HepG2 (cell line): ENCODE results near the gene PIK3CD. TPM values are rescaled to one million over a fixed set of nuclear protein-coding genes. Genes with fewer than 3 reads are reported as not detected.

ENCODE experiments used
- ATAC-seq: fragments of 200-7000 bp; cut with Tn5 transposase; 3 replicates; pipeline ENCODE4 v1.9.1; 2020; ENCODE audit warnings: mild to moderate bottlenecking, moderate library complexity
- BruUV-seq: library from RNA; stranded (reverse); fragments of 400-500 nt; replicated peaks from 2 replicates; lab custom pipeline; 2021; lab: Mats Ljungman, UMichigan
- CTCF ChIA-PET: fragments of 300-600 bp; formaldehyde crosslinking; extraction: SDS; loops from one replicate; lab custom pipeline; 2021; ENCODE audit warnings: low total read pairs, inconsistent platforms, low intra/inter-chr PET ratio; lab: Yijun Ruan, JAX
- POLR2A ChIA-PET: fragments of 350-600 bp; sonication (Branson Sonifier 250); formaldehyde crosslinking; loops from one replicate; lab custom pipeline; 2020; ENCODE audit warnings: antibody characterized with exemption, inconsistent platforms; lab: Yijun Ruan, JAX
- DNase-seq: peaks from one replicate; pipeline ENCODE4 v3.0.0-alpha.2; 2015; ENCODE audit warnings: low spot score
- FAIRE-seq: peaks from 3 replicates; lab custom pipeline; 2011; peaks lifted over from hg19 to GRCh38; lab: Jason Lieb, UNC
- H2AFZ ChIP-seq: one replicate; pipeline ENCODE4 v1.6.1; 2011; ENCODE audit warnings: low read length, inconsistent platforms
- H3K27ac ChIP-seq: fragments of 300-600 bp; 3 replicates; pipeline ENCODE4 v1.8.0; 2011; ENCODE audit warnings: mixed run types, mild to moderate bottlenecking, mixed read lengths, low read length, inconsistent platforms; ENCODE audit not compliant: insufficient read depth; ENCODE audit errors: extremely low read length
- H3K27me3 ChIP-seq, 2 experiments: fragments of 200-600 bp in 1 of 2; 2 replicates in 1 of 2; 3 replicates in 1 of 2; pipeline versions ENCODE4 v1.6.0 to v1.8.0; 2011; ENCODE audit warnings: low read length in 2 of 2, mild to moderate bottlenecking in 2 of 2, moderate library complexity in 2 of 2, inconsistent platforms in 1 of 2; ENCODE audit not compliant: insufficient read depth in 2 of 2, control insufficient read depth in 1 of 2
- H3K36me3 ChIP-seq, 2 experiments: fragments of 200-600 bp in 1 of 2; replicated peaks in 1 of 2; 2 replicates in 1 of 2; 3 replicates in 1 of 2; pipeline versions ENCODE4 v1.5.1 to v1.8.0; 2011; ENCODE audit warnings: low read length in 2 of 2, inconsistent platforms in 1 of 2; ENCODE audit not compliant: insufficient read depth in 2 of 2, control insufficient read depth in 1 of 2
- H3K4me1 ChIP-seq: 2 replicates; pipeline ENCODE4 v1.5.1; 2012; ENCODE audit warnings: low read length, inconsistent platforms; ENCODE audit not compliant: insufficient read depth
- H3K4me2 ChIP-seq: 2 replicates; pipeline ENCODE4 v1.6.0; 2011; ENCODE audit warnings: low read depth, low read length, inconsistent platforms
- H3K4me3 ChIP-seq, 3 experiments: fragments of 200-600 bp in 1 of 3; sonication (generic), shearing (Covaris generic) in 1 of 3; replicated peaks in 1 of 3; 2 replicates each; pipeline ENCODE4 v1.5.1; 2011 to 2016; ENCODE audit warnings: low read length in 3 of 3, inconsistent platforms in 2 of 3, low read depth in 2 of 3, mild to moderate bottlenecking in 2 of 3, control low read depth in 1 of 3, mixed read lengths in 1 of 3; ENCODE audit not compliant: insufficient read depth in 1 of 3
- H3K79me2 ChIP-seq: one replicate; pipeline ENCODE4 v1.6.1; 2011; ENCODE audit warnings: low read length, inconsistent platforms; ENCODE audit not compliant: insufficient read depth
- H3K9ac ChIP-seq: 2 replicates; pipeline ENCODE4 v1.6.0; 2011; ENCODE audit warnings: mild to moderate bottlenecking, low read depth, low read length, inconsistent platforms; ENCODE audit not compliant: insufficient read depth
- H3K9me3 ChIP-seq: 2 replicates; pipeline ENCODE4 v1.5.1; 2012; ENCODE audit warnings: mild to moderate bottlenecking, low read length
- H4K20me1 ChIP-seq: 2 replicates; pipeline ENCODE4 v1.6.0; 2011; ENCODE audit warnings: inconsistent platforms, mild to moderate bottlenecking, low read length, moderate library complexity; ENCODE audit not compliant: insufficient read depth
- AFF4 ChIP-seq: sonication (generic); formaldehyde crosslinking; IDR thresholded peaks from 2 replicates; pipeline ENCODE4 v1.4.0; 2020; ENCODE audit warnings: missing genetic modification reagents
- ASH2L ChIP-seq: fragments of 300-600, 200-600 bp; sonication (generic); IDR thresholded peaks from 2 replicates; pipeline ENCODE4 v1.7.0; 2017; ENCODE audit warnings: low read depth, mild to moderate bottlenecking, moderate library complexity, mixed read lengths, low read length; ENCODE audit not compliant: insufficient read length
- CENPBD1 ChIP-seq: sonication (generic); formaldehyde crosslinking; IDR thresholded peaks from 2 replicates; pipeline ENCODE4 v1.8.0; 2022; ENCODE audit warnings: missing genetic modification reagents, low read depth, mild to moderate bottlenecking, borderline replicate concordance
- CHD4 ChIP-seq: fragments of 200-600 bp; sonication (generic); IDR thresholded peaks from 2 replicates; pipeline ENCODE4 v1.7.0; 2017; ENCODE audit warnings: mild to moderate bottlenecking, low read length, borderline replicate concordance
- CREB3 ChIP-seq: sonication (generic); formaldehyde crosslinking; IDR thresholded peaks from 2 replicates; pipeline ENCODE4 v1.5.0; 2020; ENCODE audit warnings: missing genetic modification reagents
- NPAS2 ChIP-seq: sonication (generic); formaldehyde crosslinking; IDR thresholded peaks from 2 replicates; pipeline ENCODE4 v1.8.0; 2022; ENCODE audit warnings: mild to moderate bottlenecking, missing genetic modification reagents, borderline replicate concordance
- PTBP1 ChIP-seq: fragments of 200-400 bp; formaldehyde crosslinking; IDR thresholded peaks from 2 replicates; pipeline ENCODE4 v1.6.1; 2018; ENCODE audit warnings: low read length, low read depth; ENCODE audit not compliant: poor library complexity, severe bottlenecking
- SNAPC5 ChIP-seq: sonication (generic); formaldehyde crosslinking; IDR thresholded peaks from 2 replicates; pipeline ENCODE4 v1.8.1; 2023; ENCODE audit warnings: mild to moderate bottlenecking, missing genetic modification reagents, borderline replicate concordance
- ZNF17 ChIP-seq: sonication (generic); formaldehyde crosslinking; IDR thresholded peaks from 2 replicates; pipeline ENCODE4 v1.5.0; 2020; ENCODE audit warnings: mild to moderate bottlenecking, missing genetic modification reagents
- ZNF263 ChIP-seq: sonication (generic); formaldehyde crosslinking; IDR thresholded peaks from 2 replicates; pipeline ENCODE4 v1.4.0; 2020; ENCODE audit warnings: missing genetic modification reagents
- ZNF317 ChIP-seq: sonication (generic); formaldehyde crosslinking; IDR thresholded peaks from 2 replicates; pipeline ENCODE4 v1.5.0; 2020; ENCODE audit warnings: mild to moderate bottlenecking, missing genetic modification reagents
- ZNF550 ChIP-seq: sonication (generic); formaldehyde crosslinking; IDR thresholded peaks from 2 replicates; pipeline ENCODE4 v1.4.0; 2020; ENCODE audit warnings: mild to moderate bottlenecking, missing genetic modification reagents, borderline replicate concordance
- ZNF597 ChIP-seq: sonication (generic); formaldehyde crosslinking; IDR thresholded peaks from 2 replicates; pipeline ENCODE4 v1.5.0; 2020; ENCODE audit warnings: missing genetic modification reagents
- ZNF629 ChIP-seq: sonication (generic); formaldehyde crosslinking; conservative IDR thresholded peaks from 2 replicates; pipeline ENCODE4 v1.5.0; 2020; ENCODE audit warnings: missing genetic modification reagents
- ZNF660 ChIP-seq: sonication (generic); formaldehyde crosslinking; IDR thresholded peaks from 2 replicates; pipeline ENCODE4 v1.5.1; 2020; ENCODE audit warnings: mild to moderate bottlenecking, low read depth, missing genetic modification reagents, borderline replicate concordance
- ZZZ3 ChIP-seq: sonication (generic); formaldehyde crosslinking; IDR thresholded peaks from 2 replicates; pipeline ENCODE4 v1.4.0; 2020; ENCODE audit warnings: missing genetic modification reagents, mild to moderate bottlenecking, borderline replicate concordance
- WGBS: methylation state at CpG from one replicate; pipeline ENCODE4 v1.1.6; 2017; ENCODE audit warnings: low lambda C conversion rate; 5-methylcytosine and 5-hydroxymethylcytosine counted together
- in situ Hi-C: cut with HindIII; loops from 2 replicates; pipeline ENCODE4 v1.10.0; 2017; ENCODE audit warnings: low pct_unique_long_range_greater_than_20kb; ENCODE audit not compliant: extremely low pct_ligation_motif_present
- intact Hi-C: fragments of 100-400 bp; cut with micrococcal nuclease; formaldehyde crosslinking; loops from one replicate; pipeline ENCODE4 v1.10.0; 2022; ENCODE audit not compliant: unreplicated experiment
- polyA plus RNA-seq, 8 experiments: library from polyadenylated mRNA; depleted of rRNA in 3 of 8; stranded (reverse) in 7 of 8; unstranded in 1 of 8; fragments of >200 nt; fragmentation: Illumina TruSeq in 4 of 8; extraction: Trizol in 4 of 8; gene quantifications; 2 replicates each; pipeline versions ENCODE4 v1.2.1 to v1.2.3, GENCODE V29; 2011 to 2016; ENCODE audit warnings: low read depth in 4 of 8, missing spikeins in 1 of 8, mixed read lengths in 1 of 8; ENCODE audit not compliant: insufficient read depth in 1 of 8
- total RNA-seq, 5 experiments: library from RNA; depleted of rRNA; stranded (reverse); fragments of >200 nt; fragmentation: Illumina TruSeq; extraction: Trizol; gene quantifications; 2 replicates each; pipeline ENCODE4 v1.2.3, GENCODE V29; 2016; ENCODE audit warnings: low read depth in 1 of 5

PIK3CD gene
- total and polyA plus RNA-seq, 2 of the 13 experiments (the other 11 are each of a cell fraction or from before 2014, with no cell fraction given), result 7.1 to 10.0 TPM

GRCh38 chr1:9718006-9718680 lies 66.6 kb downstream of the PIK3CD start:
- ChIA-PET CTCF (interaction anchor here (1.3 to 2.1 kb wide), 2 partner anchors 16 to 91 kb away, joined by 5 to 12 read pairs; no protein-coding TSS in a partner anchor), POLR2A (interaction anchor here (0.7 to 3.4 kb wide), 13 partner anchors 9 to 316 kb away, joined by 3 to 35 read pairs (median 4); partner anchors contain the start of gene CTNNBIP1)
- ATAC-seq (no peak), DNase-seq (no peak), FAIRE-seq (peak; percentile 12)
- Histone ChIP-seq H3K4me1 (peaks cover 42% of the 10 kb centered on the region), H3K36me3 (peaks cover 18 to 22% of the 10 kb centered on the region in 2 experiments; a peak in 4 of 5 replicates), H3K27me3 (no peaks in the 10 kb centered on the region), H3K9me3 (peaks cover 5% of the 10 kb centered on the region; the same call in 1 of the 2 replicates), H4K20me1 (no peaks in the 10 kb centered on the region), H3K27ac (peak overlapping the region; percentile 97), H3K4me2 (peak overlapping the region; percentile 97), H2AFZ (no peak overlapping the region), H3K4me3 (peak overlapping the region; percentile 56 to 83 (median 65)), H3K9ac (peak overlapping the region; percentile 87), H3K79me2 (peaks cover 16% of the 10 kb centered on the region)
- intact Hi-C loops, result no loop called here
- in situ Hi-C loops, result no loop called here
- 80% methylated on average over 2 of the region's 10 CpGs for WGBS
- TSS peak; percentile 74 for BruUV-seq
- TF ChIP-seq NPAS2 (CRISPR knock-in tag) (0 out of 2 replicates have a peak, but pooled peaks have one; percentile 35), CREB3 (CRISPR knock-in tag) (peak; percentile 12; the same call in 1 of the 2 replicates), ZNF597 (CRISPR knock-in tag) (no peak), CENPBD1 (CRISPR knock-in tag) (no peak), CHD4 (no peak), ZNF263 (CRISPR knock-in tag) (no peak), SNAPC5 (CRISPR knock-in tag) (0 out of 2 replicates have a peak, but pooled peaks have one; percentile 62), ZZZ3 (CRISPR knock-in tag) (0 out of 2 replicates have a peak, but pooled peaks have one; percentile 4), ZNF660 (CRISPR knock-in tag) (no peak), ZNF629 (no peak), ASH2L (no peak), ZNF317 (CRISPR knock-in tag) (no peak), ZNF550 (CRISPR knock-in tag) (no peak), ZNF17 (CRISPR knock-in tag) (no peak), AFF4 (CRISPR knock-in tag) (no peak), PTBP1 (no peak)
